Neural crest cell (in vitro differentiated cells): ENCODE measurements around the gene TLK1. TPM values are rescaled to one million over a fixed set of nuclear protein-coding genes. Genes with fewer than 3 reads are reported as not detected.

Source experiments
- DNase-seq: peaks from one replicate; pipeline ENCODE4 v3.0.0; 2021; ENCODE audit warnings: low read depth, mixed read lengths, low spot score
- H3K27ac Mint-ChIP-seq: one replicate; pipeline ENCODE4 v1.8.0; 2021; ENCODE audit warnings: mild to moderate bottlenecking, mixed read lengths; ENCODE audit not compliant: unreplicated experiment
- H3K27me3 Mint-ChIP-seq: 2 replicates; pipeline ENCODE4 v1.8.0; 2021; ENCODE audit warnings: low read depth, mild to moderate bottlenecking, mixed read lengths
- H3K36me3 Mint-ChIP-seq: 2 replicates; pipeline ENCODE4 v1.8.0; 2021; ENCODE audit warnings: low read depth, mild to moderate bottlenecking, mixed read lengths
- H3K4me1 Mint-ChIP-seq: 2 replicates; pipeline ENCODE4 v1.8.0; 2021; ENCODE audit warnings: mixed read lengths
- H3K4me3 Mint-ChIP-seq: one replicate; pipeline ENCODE4 v1.8.0; 2021; ENCODE audit warnings: mild to moderate bottlenecking, mixed read lengths
- H3K9me3 Mint-ChIP-seq: 2 replicates; pipeline ENCODE4 v1.8.0; 2021; ENCODE audit warnings: mixed read lengths
- CTCF ChIP-seq: fragments of 200-600 bp; sonication (generic); conservative IDR thresholded peaks from 2 replicates; pipeline ENCODE4 v1.5.0; 2021; ENCODE audit warnings: antibody characterized with exemption, mild to moderate bottlenecking
- total RNA-seq: library from RNA; stranded (reverse); gene quantifications from 2 replicates; pipeline ENCODE4 v1.2.1, GENCODE V29; 2021

TLK1 gene
- total RNA-seq, 1 donor from 2014 or later = 65.5 TPM

- no peaks in the 10 kb centered on the region for H3K27me3 Mint-ChIP-seq
- peaks cover 3% of the 10 kb centered on the region for H3K9me3 Mint-ChIP-seq
- TF ChIP-seq CTCF = no peak
- no peak overlapping the region for H3K4me3 Mint-ChIP-seq
- H3K4me1 Mint-ChIP-seq = no peaks in the 10 kb centered on the region
- no peak overlapping the region for H3K27ac Mint-ChIP-seq
- no peak for DNase-seq
- H3K36me3 Mint-ChIP-seq = no peaks in the 10 kb centered on the region
Measured at GRCh38 chr2:171201767-171202166, 41.1 kb upstream of the TLK1 start.

GRCh38 chr2:171201271-171201670, 40.6 kb upstream of the TLK1 start:
- DNase-seq = no peak
- no peak for TF ChIP-seq CTCF
- Mint-ChIP-seq H3K27me3 (no peaks in the 10 kb centered on the region), H3K4me3 (no peak overlapping the region), H3K36me3 (no peaks in the 10 kb centered on the region), H3K4me1 (no peaks in the 10 kb centered on the region), H3K27ac (no peak overlapping the region), H3K9me3 (peaks cover 3% of the 10 kb centered on the region)

GRCh38 chr2:171200469-171200868, 39.8 kb upstream of the TLK1 start:
- Mint-ChIP-seq H3K9me3 (no peaks in the 10 kb centered on the region), H3K4me3 (no peak overlapping the region), H3K36me3 (no peaks in the 10 kb centered on the region), H3K4me1 (no peaks in the 10 kb centered on the region), H3K27me3 (no peaks in the 10 kb centered on the region), H3K27ac (no peak overlapping the region)
- no peak for DNase-seq
- TF ChIP-seq CTCF = no peak

- no peak for DNase-seq
- Mint-ChIP-seq H3K4me1 (no peaks in the 10 kb centered on the region), H3K27ac (no peak overlapping the region), H3K9me3 (peaks cover 2% of the 10 kb centered on the region), H3K36me3 (no peaks in the 10 kb centered on the region), H3K4me3 (no peak overlapping the region), H3K27me3 (no peaks in the 10 kb centered on the region)
- no peak for TF ChIP-seq CTCF
Measured at GRCh38 chr2:171191021-171191420, 30.3 kb upstream of the TLK1 start.

- Mint-ChIP-seq H3K4me1 (no peaks in the 10 kb centered on the region), H3K36me3 (no peaks in the 10 kb centered on the region), H3K27me3 (no peaks in the 10 kb centered on the region), H3K9me3 (no peaks in the 10 kb centered on the region), H3K27ac (no peak overlapping the region), H3K4me3 (no peak overlapping the region)
- DNase-seq = no peak
- TF ChIP-seq CTCF = no peak
Measured at GRCh38 chr2:171187819-171188218, 27.1 kb upstream of the TLK1 start.

GRCh38 chr2:171187177-171187576, 26.5 kb upstream of the TLK1 start:
- no peaks in the 10 kb centered on the region for H3K27me3 Mint-ChIP-seq
- H3K27ac Mint-ChIP-seq = no peak overlapping the region
- no peak for DNase-seq
- TF ChIP-seq CTCF = no peak
- no peaks in the 10 kb centered on the region for H3K4me1 Mint-ChIP-seq
- H3K9me3 Mint-ChIP-seq = no peaks in the 10 kb centered on the region
- H3K36me3 Mint-ChIP-seq = no peaks in the 10 kb centered on the region
- H3K4me3 Mint-ChIP-seq = no peak overlapping the region
